ENCODE data around the gene KIF21A. TPM values are rescaled to one million over a fixed set of nuclear protein-coding genes. Genes with fewer than 3 reads are reported as not detected.
A peak's percentile ranks its signal among the peaks of the same experiment; 100 is the strongest.

KIF21A gene
- total and polyA plus RNA-seq, 2 of the 13 experiments (the other 11 are each of a cell fraction or from before 2014, with no cell fraction given), result 20.6 to 39.7 TPM

- TF ChIP-seq STAT6 (CRISPR knock-in tag; IDR thresholded peaks at IDR 0.05; ENCODE audit: borderline replicate concordance) (no peak), ZC3H4 (CRISPR knock-in tag; IDR thresholded peaks at IDR 0.05; ENCODE audit: borderline replicate concordance) (0 out of 2 replicates have a peak, but pooled peaks have one; percentile 67), NFIC (IDR thresholded peaks at IDR 0.05; ENCODE audit: low read length) (no peak), ZNF614 (CRISPR knock-in tag; IDR thresholded peaks at IDR 0.05; ENCODE audit: borderline replicate concordance) (peak; percentile 12; the same call in 1 of the 2 replicates), ZNF777 (CRISPR knock-in tag; IDR thresholded peaks at IDR 0.05) (peak; percentile 74), GMEB1 (CRISPR knock-in tag; IDR thresholded peaks at IDR 0.05; ENCODE audit: borderline replicate concordance) (no peak), NFE2 (CRISPR knock-in tag; IDR thresholded peaks at IDR 0.05) (no peak), SPEN (CRISPR knock-in tag; IDR thresholded peaks at IDR 0.05; ENCODE audit: low read depth) (no peak; the same call in 1 of the 2 replicates), ZNF629 (CRISPR knock-in tag; conservative IDR thresholded peaks at IDR 0.05) (peak; percentile 21; the same call in 1 of the 2 replicates), TAF1 (CRISPR knock-in tag; IDR thresholded peaks at IDR 0.05) (peak; percentile 80), ZNF652 (CRISPR knock-in tag; IDR thresholded peaks at IDR 0.05; ENCODE audit: borderline replicate concordance, low read depth) (peak; percentile 12; the same call in 1 of the 2 replicates), ELF3 (CRISPR knock-in tag; IDR thresholded peaks at IDR 0.05) (no peak; the same call in none of the 2 replicates), DRAP1 (CRISPR knock-in tag; IDR thresholded peaks at IDR 0.05) (peak; percentile 71), THAP8 (CRISPR knock-in tag; IDR thresholded peaks at IDR 0.05; ENCODE audit: borderline replicate concordance) (peak; percentile 31; the same call in 1 of the 2 replicates), FOXO1 (CRISPR knock-in tag; IDR thresholded peaks at IDR 0.05) (peak; percentile 59), PAXIP1 (CRISPR knock-in tag; conservative IDR thresholded peaks at IDR 0.05) (peak; percentile 76), NKX3-1 (CRISPR knock-in tag; IDR thresholded peaks at IDR 0.05) (no peak), AGO1 (IDR thresholded peaks at IDR 0.05; ENCODE audit: low read depth, low read length, poor library complexity, severe bottlenecking) (peak; percentile 3)
Measured at GRCh38 chr12:39443081-39443928, at the start of gene KIF21A (continued).
